ENCODE measurements around the gene LARGE2. TPM values are rescaled to one million over a fixed set of nuclear protein-coding genes. Genes with fewer than 3 reads are reported as not detected.

Gene LARGE2
- total RNA-seq, 2 donors from 2014 or later: 28.5 to 35.2 TPM

GRCh38 chr11:45932217-45932616 lies 9.8 kb downstream of the LARGE2 start:
- no peak for DNase-seq
- H3K36me3 Mint-ChIP-seq (ENCODE audit: low read depth): peaks cover 35% of the 10 kb centered on the region
- H3K27me3 ChIP-seq (ENCODE audit: control insufficient read depth, insufficient read depth, low read length, poor library complexity, severe bottlenecking): no peaks in the 10 kb centered on the region
- H3K4me3 ChIP-seq (ENCODE audit: low read length): no peak overlapping the region
- no peak overlapping the region for H3K27ac Mint-ChIP-seq
- peaks cover 6% of the 10 kb centered on the region for H3K4me1 ChIP-seq (ENCODE audit: control insufficient read depth, insufficient read depth, low read length)
- no peak overlapping the region for H3K27ac ChIP-seq (ENCODE audit: low read depth, low read length)
- H3K9me3 Mint-ChIP-seq: no peaks in the 10 kb centered on the region
- H3K9ac ChIP-seq (ENCODE audit: extremely low read depth, low read length, poor library complexity, severe bottlenecking): no peak overlapping the region
- H3K4me3 Mint-ChIP-seq: no peak overlapping the region
- peaks cover 11% of the 10 kb centered on the region for H3K4me1 Mint-ChIP-seq
- WGBS, 2 experiments (ENCODE audit: insufficient coverage in 1 of 2, insufficient read length in 1 of 2): 86 to 94% methylated on average over 7 to 8 of the region's 8 CpGs
- no peaks in the 10 kb centered on the region for H3K27me3 Mint-ChIP-seq (ENCODE audit: insufficient read depth)
- H3K36me3 ChIP-seq (ENCODE audit: control insufficient read depth, insufficient read depth, low read length): peaks cover 38% of the 10 kb centered on the region
- no peaks in the 10 kb centered on the region for H3K9me3 ChIP-seq (ENCODE audit: control insufficient read depth, low read length)
- TF ChIP-seq, protein P1, sequence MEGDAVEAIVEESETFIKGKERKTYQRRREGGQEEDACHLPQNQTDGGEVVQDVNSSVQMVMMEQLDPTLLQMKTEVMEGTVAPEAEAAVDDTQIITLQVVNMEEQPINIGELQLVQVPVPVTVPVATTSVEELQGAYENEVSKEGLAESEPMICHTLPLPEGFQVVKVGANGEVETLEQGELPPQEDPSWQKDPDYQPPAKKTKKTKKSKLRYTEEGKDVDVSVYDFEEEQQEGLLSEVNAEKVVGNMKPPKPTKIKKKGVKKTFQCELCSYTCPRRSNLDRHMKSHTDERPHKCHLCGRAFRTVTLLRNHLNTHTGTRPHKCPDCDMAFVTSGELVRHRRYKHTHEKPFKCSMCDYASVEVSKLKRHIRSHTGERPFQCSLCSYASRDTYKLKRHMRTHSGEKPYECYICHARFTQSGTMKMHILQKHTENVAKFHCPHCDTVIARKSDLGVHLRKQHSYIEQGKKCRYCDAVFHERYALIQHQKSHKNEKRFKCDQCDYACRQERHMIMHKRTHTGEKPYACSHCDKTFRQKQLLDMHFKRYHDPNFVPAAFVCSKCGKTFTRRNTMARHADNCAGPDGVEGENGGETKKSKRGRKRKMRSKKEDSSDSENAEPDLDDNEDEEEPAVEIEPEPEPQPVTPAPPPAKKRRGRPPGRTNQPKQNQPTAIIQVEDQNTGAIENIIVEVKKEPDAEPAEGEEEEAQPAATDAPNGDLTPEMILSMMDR (conservative IDR thresholded peaks at IDR 0.05): no peak

DNA sequence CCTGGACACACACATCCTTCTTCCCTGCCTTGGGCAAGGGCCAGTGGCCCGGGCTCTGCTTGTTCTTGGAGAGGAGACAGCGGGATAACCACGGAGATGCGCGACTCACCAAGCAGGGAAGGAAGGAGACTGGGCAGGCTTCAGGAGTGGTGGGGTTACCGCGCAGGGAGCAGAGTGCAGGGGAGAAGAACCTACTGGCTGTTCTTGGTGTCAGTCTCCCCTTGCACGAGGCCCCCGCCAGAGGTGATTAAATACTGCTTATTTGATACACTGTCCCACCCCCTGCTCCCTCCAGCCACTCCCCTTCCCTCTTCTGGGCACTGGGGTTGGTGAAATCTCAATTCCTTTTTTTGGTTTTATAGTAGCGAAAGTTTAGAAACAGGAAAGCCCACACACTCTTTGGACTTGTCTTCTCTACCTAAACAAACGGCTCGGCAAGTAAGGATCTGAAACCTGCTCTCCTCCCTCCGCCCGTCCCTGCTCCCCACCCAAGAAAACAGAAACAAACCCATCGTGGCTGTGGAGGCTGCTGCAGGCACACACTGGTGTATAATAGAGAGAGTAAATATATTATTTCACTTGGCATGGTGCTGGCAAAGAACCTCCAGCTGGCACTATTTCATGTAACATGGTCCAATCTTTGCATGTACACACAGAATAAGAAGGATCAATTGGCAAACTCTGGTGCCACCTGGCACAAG lies 10.8 kb downstream of the LARGE2 start:
- Mint-ChIP-seq H3K4me1 (peaks cover 11% of the 10 kb centered on the region), H3K36me3 (ENCODE audit: low read depth) (peaks cover 41% of the 10 kb centered on the region), H3K4me3 (no peak overlapping the region), H3K27ac (no peak overlapping the region), H3K27me3 (ENCODE audit: insufficient read depth) (no peaks in the 10 kb centered on the region), H3K9me3 (no peaks in the 10 kb centered on the region)
- no peak overlapping the region for H3K9ac ChIP-seq (ENCODE audit: extremely low read depth, low read length, poor library complexity, severe bottlenecking)
- peaks cover 44% of the 10 kb centered on the region for H3K36me3 ChIP-seq (ENCODE audit: control insufficient read depth, insufficient read depth, low read length)
- no peak overlapping the region for H3K27ac ChIP-seq (ENCODE audit: low read depth, low read length)
- H3K27me3 ChIP-seq (ENCODE audit: control insufficient read depth, insufficient read depth, low read length, poor library complexity, severe bottlenecking): no peaks in the 10 kb centered on the region
- TF ChIP-seq, protein P1 (conservative IDR thresholded peaks at IDR 0.05): no peak
- no peak for DNase-seq
- peaks cover 6% of the 10 kb centered on the region for H3K4me1 ChIP-seq (ENCODE audit: control insufficient read depth, insufficient read depth, low read length)
- WGBS, 2 experiments (ENCODE audit: insufficient coverage in 1 of 2, insufficient read length in 1 of 2): 80 to 90% methylated on average over 1 to 15 of the region's 15 CpGs
- H3K9me3 ChIP-seq (ENCODE audit: control insufficient read depth, low read length): no peaks in the 10 kb centered on the region
- H3K4me3 ChIP-seq (ENCODE audit: low read length): no peak overlapping the region

DNA sequence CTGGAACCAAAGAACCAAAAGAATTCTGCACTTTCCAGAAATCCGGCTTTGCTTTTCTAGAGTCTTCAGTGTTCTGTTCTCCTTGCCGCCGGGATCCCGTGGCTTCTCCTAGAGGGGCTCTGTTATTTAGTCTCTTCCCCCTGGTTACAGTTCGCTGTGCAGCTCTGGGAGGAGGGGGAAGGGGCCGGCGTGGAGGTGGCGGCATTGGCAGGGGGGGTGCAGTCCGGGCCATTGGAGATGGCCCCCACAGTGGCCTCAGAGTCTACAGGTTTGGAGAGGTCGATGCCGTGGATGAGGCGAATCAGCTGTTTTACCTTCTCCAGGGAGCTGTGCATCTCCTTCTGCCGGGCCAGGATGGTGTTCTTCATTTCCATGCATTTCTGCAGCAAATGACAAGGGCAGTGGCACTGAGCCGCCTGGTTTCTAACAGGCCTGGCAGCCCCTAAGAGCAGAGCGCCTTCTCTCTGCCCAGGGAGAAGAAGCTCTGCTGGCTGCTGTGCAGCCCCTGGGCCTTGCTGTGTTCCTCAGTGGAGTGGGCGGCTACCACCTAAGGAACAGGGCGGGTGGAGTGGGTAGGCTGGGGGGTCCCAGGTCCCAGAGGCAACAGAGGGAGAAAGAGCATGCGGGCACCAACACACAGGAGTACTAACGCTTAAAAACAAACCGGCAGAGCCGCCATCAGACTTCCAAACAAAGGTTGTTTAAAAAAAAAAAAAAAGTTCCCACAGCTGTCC lies 11.6 kb downstream of the LARGE2 start:
- peaks cover 44% of the 10 kb centered on the region for H3K36me3 ChIP-seq (ENCODE audit: control insufficient read depth, insufficient read depth, low read length)
- Mint-ChIP-seq H3K27me3 (ENCODE audit: insufficient read depth) (no peaks in the 10 kb centered on the region), H3K36me3 (ENCODE audit: low read depth) (peaks cover 42% of the 10 kb centered on the region), H3K4me3 (no peak overlapping the region), H3K27ac (peak overlapping the region; percentile 61), H3K4me1 (peaks cover 11% of the 10 kb centered on the region), H3K9me3 (no peaks in the 10 kb centered on the region)
- H3K27me3 ChIP-seq (ENCODE audit: control insufficient read depth, insufficient read depth, low read length, poor library complexity, severe bottlenecking): no peaks in the 10 kb centered on the region
- TF ChIP-seq, protein P1 (conservative IDR thresholded peaks at IDR 0.05): no peak
- no peak for DNase-seq
- no peak overlapping the region for H3K9ac ChIP-seq (ENCODE audit: extremely low read depth, low read length, poor library complexity, severe bottlenecking)
- peaks cover 6% of the 10 kb centered on the region for H3K4me1 ChIP-seq (ENCODE audit: control insufficient read depth, insufficient read depth, low read length)
- no peak overlapping the region for H3K4me3 ChIP-seq (ENCODE audit: low read length)
- no peaks in the 10 kb centered on the region for H3K9me3 ChIP-seq (ENCODE audit: control insufficient read depth, low read length)
- H3K27ac ChIP-seq (ENCODE audit: low read depth, low read length): no peak overlapping the region
- 94 to 100% methylated on average over 12 to 21 of the region's 21 CpGs for WGBS, 2 experiments (ENCODE audit: insufficient coverage in 1 of 2, insufficient read length in 1 of 2)
